ENCODE measurements around the gene TENM3.

DNA sequence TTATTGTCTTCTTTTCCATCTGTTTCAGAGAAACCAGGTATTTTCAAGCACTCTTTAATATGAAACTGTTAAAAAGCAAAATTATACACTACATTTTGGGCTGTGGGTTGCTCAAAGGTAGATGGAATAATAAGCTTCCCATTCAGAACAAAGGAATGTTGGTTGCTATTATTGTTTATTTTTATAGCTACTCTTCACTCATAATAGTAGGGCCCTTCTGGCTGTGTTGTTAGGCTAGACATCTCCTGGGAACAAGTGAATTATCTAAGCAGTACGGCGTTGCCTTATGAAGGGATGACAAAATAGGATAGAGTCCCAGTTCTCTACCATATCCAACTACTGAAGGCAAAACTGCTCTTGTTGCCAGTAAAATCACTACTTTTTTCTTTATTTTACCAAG, 34.2 kb downstream of the TENM3 start:
- TF ChIP-seq, protein P1, sequence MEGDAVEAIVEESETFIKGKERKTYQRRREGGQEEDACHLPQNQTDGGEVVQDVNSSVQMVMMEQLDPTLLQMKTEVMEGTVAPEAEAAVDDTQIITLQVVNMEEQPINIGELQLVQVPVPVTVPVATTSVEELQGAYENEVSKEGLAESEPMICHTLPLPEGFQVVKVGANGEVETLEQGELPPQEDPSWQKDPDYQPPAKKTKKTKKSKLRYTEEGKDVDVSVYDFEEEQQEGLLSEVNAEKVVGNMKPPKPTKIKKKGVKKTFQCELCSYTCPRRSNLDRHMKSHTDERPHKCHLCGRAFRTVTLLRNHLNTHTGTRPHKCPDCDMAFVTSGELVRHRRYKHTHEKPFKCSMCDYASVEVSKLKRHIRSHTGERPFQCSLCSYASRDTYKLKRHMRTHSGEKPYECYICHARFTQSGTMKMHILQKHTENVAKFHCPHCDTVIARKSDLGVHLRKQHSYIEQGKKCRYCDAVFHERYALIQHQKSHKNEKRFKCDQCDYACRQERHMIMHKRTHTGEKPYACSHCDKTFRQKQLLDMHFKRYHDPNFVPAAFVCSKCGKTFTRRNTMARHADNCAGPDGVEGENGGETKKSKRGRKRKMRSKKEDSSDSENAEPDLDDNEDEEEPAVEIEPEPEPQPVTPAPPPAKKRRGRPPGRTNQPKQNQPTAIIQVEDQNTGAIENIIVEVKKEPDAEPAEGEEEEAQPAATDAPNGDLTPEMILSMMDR (IDR thresholded peaks at IDR 0.05), result no peak
- no peak for TF ChIP-seq ZFX (IDR thresholded peaks at IDR 0.05; ENCODE audit: borderline replicate concordance)
